GM12878 (cell line): ENCODE measurements around the gene ZFYVE19. TPM values are rescaled to one million over a fixed set of nuclear protein-coding genes. Genes with fewer than 3 reads are reported as not detected.
A peak's percentile ranks its signal among the peaks of the same experiment; 100 is the strongest.

Experiments
- BHLHE40 ChIP-seq, 2 experiments: fragments of 450-650 bp in 1 of 2; IDR thresholded peaks; 2 replicates each; pipeline ENCODE4 v1.6.1; 2011 to 2017; ENCODE audit warnings: low read depth in 2 of 2, borderline replicate concordance in 1 of 2, improper control_type of control experiment in 1 of 2, low read length in 1 of 2, mild to moderate bottlenecking in 1 of 2
- CHD1 ChIP-seq: IDR thresholded peaks from 2 replicates; pipeline ENCODE4 v1.6.1; 2012; ENCODE audit warnings: low read depth, low read length, improper control_type of control experiment
- ESRRA ChIP-seq: IDR thresholded peaks from 2 replicates; pipeline ENCODE4 v1.6.1; 2012; ENCODE audit warnings: mild to moderate bottlenecking, low read length, improper control_type of control experiment
- JUNB ChIP-seq: IDR thresholded peaks from 2 replicates; pipeline ENCODE4 v1.6.1; 2016; ENCODE audit warnings: antibody characterized with exemption, mild to moderate bottlenecking
- KDM1A ChIP-seq: fragments of 200-600 bp; sonication (generic); IDR thresholded peaks from 2 replicates; pipeline ENCODE4 v1.6.1; 2016; ENCODE audit warnings: borderline replicate concordance
- MEF2A ChIP-seq: IDR thresholded peaks from 2 replicates; pipeline ENCODE4 v1.6.1; 2011; ENCODE audit warnings: low read depth, mild to moderate bottlenecking, low read length, moderate library complexity; ENCODE audit not compliant: insufficient read depth
- NFXL1 ChIP-seq: fragments of 450-650 bp; IDR thresholded peaks from 2 replicates; pipeline ENCODE4 v1.6.1; 2017; ENCODE audit warnings: antibody characterized with exemption, mild to moderate bottlenecking, borderline replicate concordance
- NFYA ChIP-seq: IDR thresholded peaks from 2 replicates; pipeline ENCODE4 v1.6.1; 2011; ENCODE audit warnings: low read depth, mild to moderate bottlenecking, low read length, improper control_type of control experiment, borderline replicate concordance
- NR2C2 ChIP-seq: IDR thresholded peaks from 2 replicates; pipeline ENCODE4 v1.6.1; 2011; ENCODE audit warnings: borderline replicate concordance, low read depth; ENCODE audit not compliant: control insufficient read depth, insufficient read length
- POLR2A ChIP-seq: IDR thresholded peaks from 2 replicates; pipeline ENCODE4 v1.6.1; 2011; ENCODE audit warnings: low read depth, mild to moderate bottlenecking, low read length
- SRF ChIP-seq, 2 experiments: IDR thresholded peaks; 2 replicates each; pipeline ENCODE4 v1.6.1; 2011; ENCODE audit warnings: low read depth in 2 of 2, low read length in 2 of 2, mild to moderate bottlenecking in 1 of 2, moderate library complexity in 1 of 2
- YY1 ChIP-seq: IDR thresholded peaks from 2 replicates; pipeline ENCODE4 v1.6.1; 2011; ENCODE audit warnings: low read depth, mild to moderate bottlenecking, low read length
- ZNF274 ChIP-seq: IDR thresholded peaks from one replicate; pipeline ENCODE4 v1.8.0; 2011; ENCODE audit not compliant: insufficient read length, insufficient read depth
- ZNF622 ChIP-seq: fragments of 450-650 bp; IDR thresholded peaks from 2 replicates; pipeline ENCODE4 v1.6.1; 2017; ENCODE audit warnings: mild to moderate bottlenecking, inconsistent platforms
- polyA plus RNA-seq, 11 experiments: library from polyadenylated mRNA; depleted of rRNA in 4 of 11; unstranded in 6 of 11; stranded (reverse) in 5 of 11; fragments of >200 nt; fragmentation: Nextera tagmentation in 4 of 11; fragmentation: Illumina TruSeq in 1 of 11; extraction: Ambion mirVana in 4 of 11; extraction: Trizol in 1 of 11; gene quantifications; 1 replicate in 1 of 11; 2 replicates in 10 of 11; pipeline versions ENCODE4 v1.2.1 to v1.2.3, GENCODE V29; 2011 to 2016; ENCODE audit warnings: inconsistent platforms in 2 of 11, missing spikeins in 2 of 11, low read depth in 1 of 11
- total RNA-seq, 4 experiments: library from RNA; depleted of rRNA in 3 of 4; stranded (reverse); fragments of >200 nt in 3 of 4; fragmentation: Illumina TruSeq in 1 of 4; extraction: Trizol in 1 of 4; gene quantifications; 2 replicates each; pipeline versions ENCODE4 v1.2.1 to v1.2.3, GENCODE V29; 2013 to 2021
- TF ChIP-seq, protein P1 (sequence below): IDR thresholded peaks from 2 replicates; pipeline ENCODE4 v1.6.1; 2011; ENCODE audit warnings: borderline replicate concordance, low read depth, mild to moderate bottlenecking, moderate library complexity, mixed read lengths, low read length; ENCODE audit not compliant: insufficient read depth; ENCODE audit errors: extremely low read length
- TF ChIP-seq, protein P2 (sequence below): IDR thresholded peaks from 2 replicates; pipeline ENCODE4 v1.6.1; 2012; ENCODE audit warnings: mild to moderate bottlenecking, low read depth, low read length
- TF ChIP-seq, protein P3 (sequence below): IDR thresholded peaks from 2 replicates; pipeline ENCODE4 v1.6.1; 2012; ENCODE audit warnings: low read length, inconsistent platforms
- TF ChIP-seq, protein P4 (sequence below): fragments of 450-650 bp; IDR thresholded peaks from 2 replicates; pipeline ENCODE4 v1.6.1; 2016; ENCODE audit warnings: mild to moderate bottlenecking
- TF ChIP-seq, protein P5 (sequence below): IDR thresholded peaks from 2 replicates; pipeline ENCODE4 v1.6.1; 2011; ENCODE audit warnings: low read depth, low read length, improper control_type of control experiment, borderline replicate concordance
- TF ChIP-seq, protein P6 (sequence below): fragments of 450-650 bp; IDR thresholded peaks from 2 replicates; pipeline ENCODE4 v1.6.1; 2017; ENCODE audit warnings: borderline replicate concordance

ZFYVE19 gene
- total and polyA plus RNA-seq, 10 of the 15 experiments (the other 5 are each of a cell fraction or from before 2014, with no cell fraction given): 1.7 to 36.3 (median 17.0) TPM

DNA sequence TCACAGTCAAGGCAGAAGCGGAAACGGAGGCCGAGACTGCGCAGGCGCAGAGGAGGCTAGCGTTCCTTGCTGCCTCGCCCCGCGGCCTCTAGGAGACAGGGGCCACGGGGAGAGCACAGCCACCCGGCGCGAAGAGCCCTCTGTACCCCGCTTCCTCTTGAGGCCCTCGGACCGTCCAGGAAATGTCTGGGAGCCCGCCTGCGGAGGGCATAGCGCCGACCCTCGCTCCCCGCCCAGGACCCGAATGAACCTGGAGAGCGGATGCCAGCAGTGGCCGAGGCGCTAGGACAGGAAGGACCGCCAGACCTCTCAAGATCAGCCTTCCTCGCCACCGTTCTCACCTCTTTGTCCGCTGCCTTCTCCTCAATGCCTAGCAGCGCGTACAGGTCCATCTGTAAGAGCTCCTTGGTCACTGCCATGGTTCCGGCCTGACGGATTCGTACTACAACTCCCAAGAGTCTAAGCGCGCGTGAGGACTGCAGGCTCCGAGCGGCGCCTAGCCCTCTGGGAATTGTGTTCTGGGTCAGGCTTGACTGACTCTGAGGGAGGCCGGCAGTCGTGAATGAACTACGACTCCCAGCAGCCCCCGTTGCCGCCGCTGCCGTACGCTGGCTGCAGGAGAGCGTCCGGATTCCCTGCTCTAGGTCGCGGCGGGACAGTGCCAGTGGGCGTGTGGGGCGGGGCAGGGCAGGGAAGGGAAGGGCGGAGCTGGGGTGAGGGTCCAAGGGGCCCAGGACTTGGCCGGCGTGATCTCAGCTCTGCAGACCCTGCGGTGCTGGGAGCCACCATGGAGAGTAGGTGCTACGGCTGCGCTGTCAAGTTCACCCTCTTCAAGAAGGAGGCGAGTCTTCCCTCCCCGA, at the start of gene ZFYVE19, which contains the start of gene DNAJC17 (continued):
- TF ChIP-seq, protein P1, sequence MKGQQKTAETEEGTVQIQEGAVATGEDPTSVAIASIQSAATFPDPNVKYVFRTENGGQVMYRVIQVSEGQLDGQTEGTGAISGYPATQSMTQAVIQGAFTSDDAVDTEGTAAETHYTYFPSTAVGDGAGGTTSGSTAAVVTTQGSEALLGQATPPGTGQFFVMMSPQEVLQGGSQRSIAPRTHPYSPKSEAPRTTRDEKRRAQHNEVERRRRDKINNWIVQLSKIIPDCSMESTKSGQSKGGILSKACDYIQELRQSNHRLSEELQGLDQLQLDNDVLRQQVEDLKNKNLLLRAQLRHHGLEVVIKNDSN: no peak
- TF ChIP-seq, protein P2, sequence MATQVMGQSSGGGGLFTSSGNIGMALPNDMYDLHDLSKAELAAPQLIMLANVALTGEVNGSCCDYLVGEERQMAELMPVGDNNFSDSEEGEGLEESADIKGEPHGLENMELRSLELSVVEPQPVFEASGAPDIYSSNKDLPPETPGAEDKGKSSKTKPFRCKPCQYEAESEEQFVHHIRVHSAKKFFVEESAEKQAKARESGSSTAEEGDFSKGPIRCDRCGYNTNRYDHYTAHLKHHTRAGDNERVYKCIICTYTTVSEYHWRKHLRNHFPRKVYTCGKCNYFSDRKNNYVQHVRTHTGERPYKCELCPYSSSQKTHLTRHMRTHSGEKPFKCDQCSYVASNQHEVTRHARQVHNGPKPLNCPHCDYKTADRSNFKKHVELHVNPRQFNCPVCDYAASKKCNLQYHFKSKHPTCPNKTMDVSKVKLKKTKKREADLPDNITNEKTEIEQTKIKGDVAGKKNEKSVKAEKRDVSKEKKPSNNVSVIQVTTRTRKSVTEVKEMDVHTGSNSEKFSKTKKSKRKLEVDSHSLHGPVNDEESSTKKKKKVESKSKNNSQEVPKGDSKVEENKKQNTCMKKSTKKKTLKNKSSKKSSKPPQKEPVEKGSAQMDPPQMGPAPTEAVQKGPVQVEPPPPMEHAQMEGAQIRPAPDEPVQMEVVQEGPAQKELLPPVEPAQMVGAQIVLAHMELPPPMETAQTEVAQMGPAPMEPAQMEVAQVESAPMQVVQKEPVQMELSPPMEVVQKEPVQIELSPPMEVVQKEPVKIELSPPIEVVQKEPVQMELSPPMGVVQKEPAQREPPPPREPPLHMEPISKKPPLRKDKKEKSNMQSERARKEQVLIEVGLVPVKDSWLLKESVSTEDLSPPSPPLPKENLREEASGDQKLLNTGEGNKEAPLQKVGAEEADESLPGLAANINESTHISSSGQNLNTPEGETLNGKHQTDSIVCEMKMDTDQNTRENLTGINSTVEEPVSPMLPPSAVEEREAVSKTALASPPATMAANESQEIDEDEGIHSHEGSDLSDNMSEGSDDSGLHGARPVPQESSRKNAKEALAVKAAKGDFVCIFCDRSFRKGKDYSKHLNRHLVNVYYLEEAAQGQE: 0 out of 2 replicates have a peak, but pooled peaks have one; percentile 13
- TF ChIP-seq, protein P3, sequence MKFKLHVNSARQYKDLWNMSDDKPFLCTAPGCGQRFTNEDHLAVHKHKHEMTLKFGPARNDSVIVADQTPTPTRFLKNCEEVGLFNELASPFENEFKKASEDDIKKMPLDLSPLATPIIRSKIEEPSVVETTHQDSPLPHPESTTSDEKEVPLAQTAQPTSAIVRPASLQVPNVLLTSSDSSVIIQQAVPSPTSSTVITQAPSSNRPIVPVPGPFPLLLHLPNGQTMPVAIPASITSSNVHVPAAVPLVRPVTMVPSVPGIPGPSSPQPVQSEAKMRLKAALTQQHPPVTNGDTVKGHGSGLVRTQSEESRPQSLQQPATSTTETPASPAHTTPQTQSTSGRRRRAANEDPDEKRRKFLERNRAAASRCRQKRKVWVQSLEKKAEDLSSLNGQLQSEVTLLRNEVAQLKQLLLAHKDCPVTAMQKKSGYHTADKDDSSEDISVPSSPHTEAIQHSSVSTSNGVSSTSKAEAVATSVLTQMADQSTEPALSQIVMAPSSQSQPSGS: no peak
- no peak for TF ChIP-seq NR2C2
- no peak for TF ChIP-seq NFXL1
- TF ChIP-seq ZNF622: no peak
- TF ChIP-seq YY1: peak; percentile 84
- TF ChIP-seq MEF2A: no peak
- no peak for TF ChIP-seq CHD1
- TF ChIP-seq ESRRA: peak; percentile 2; the same call in 1 of the 2 replicates
- TF ChIP-seq KDM1A: no peak
- TF ChIP-seq, protein P4, sequence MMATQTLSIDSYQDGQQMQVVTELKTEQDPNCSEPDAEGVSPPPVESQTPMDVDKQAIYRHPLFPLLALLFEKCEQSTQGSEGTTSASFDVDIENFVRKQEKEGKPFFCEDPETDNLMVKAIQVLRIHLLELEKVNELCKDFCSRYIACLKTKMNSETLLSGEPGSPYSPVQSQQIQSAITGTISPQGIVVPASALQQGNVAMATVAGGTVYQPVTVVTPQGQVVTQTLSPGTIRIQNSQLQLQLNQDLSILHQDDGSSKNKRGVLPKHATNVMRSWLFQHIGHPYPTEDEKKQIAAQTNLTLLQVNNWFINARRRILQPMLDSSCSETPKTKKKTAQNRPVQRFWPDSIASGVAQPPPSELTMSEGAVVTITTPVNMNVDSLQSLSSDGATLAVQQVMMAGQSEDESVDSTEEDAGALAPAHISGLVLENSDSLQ: peak; percentile 60
- no peak for TF ChIP-seq ZNF274
- TF ChIP-seq, protein P5, sequence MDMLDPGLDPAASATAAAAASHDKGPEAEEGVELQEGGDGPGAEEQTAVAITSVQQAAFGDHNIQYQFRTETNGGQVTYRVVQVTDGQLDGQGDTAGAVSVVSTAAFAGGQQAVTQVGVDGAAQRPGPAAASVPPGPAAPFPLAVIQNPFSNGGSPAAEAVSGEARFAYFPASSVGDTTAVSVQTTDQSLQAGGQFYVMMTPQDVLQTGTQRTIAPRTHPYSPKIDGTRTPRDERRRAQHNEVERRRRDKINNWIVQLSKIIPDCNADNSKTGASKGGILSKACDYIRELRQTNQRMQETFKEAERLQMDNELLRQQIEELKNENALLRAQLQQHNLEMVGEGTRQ: no peak; the same call in 1 of the 2 replicates
- TF ChIP-seq BHLHE40 (IDR thresholded peaks at IDR 0.05; ENCODE audit: borderline replicate concordance in 1 of 2, low read depth in 2 of 2, low read length in 1 of 2): peak; percentile 24 to 42; a peak in 2 of 4 replicates
- peak; percentile 90 for TF ChIP-seq POLR2A
- no peak for TF ChIP-seq JUNB
- TF ChIP-seq, protein P6, sequence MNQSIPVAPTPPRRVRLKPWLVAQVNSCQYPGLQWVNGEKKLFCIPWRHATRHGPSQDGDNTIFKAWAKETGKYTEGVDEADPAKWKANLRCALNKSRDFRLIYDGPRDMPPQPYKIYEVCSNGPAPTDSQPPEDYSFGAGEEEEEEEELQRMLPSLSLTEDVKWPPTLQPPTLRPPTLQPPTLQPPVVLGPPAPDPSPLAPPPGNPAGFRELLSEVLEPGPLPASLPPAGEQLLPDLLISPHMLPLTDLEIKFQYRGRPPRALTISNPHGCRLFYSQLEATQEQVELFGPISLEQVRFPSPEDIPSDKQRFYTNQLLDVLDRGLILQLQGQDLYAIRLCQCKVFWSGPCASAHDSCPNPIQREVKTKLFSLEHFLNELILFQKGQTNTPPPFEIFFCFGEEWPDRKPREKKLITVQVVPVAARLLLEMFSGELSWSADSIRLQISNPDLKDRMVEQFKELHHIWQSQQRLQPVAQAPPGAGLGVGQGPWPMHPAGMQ: no peak
- TF ChIP-seq SRF (IDR thresholded peaks at IDR 0.05; ENCODE audit: low read depth in 2 of 2, low read length in 2 of 2): no peak
- no peak for TF ChIP-seq NFYA
